ENCODE data around the gene KPNA2.
"Not testable (repeated sequence)": the region's sequence is repeated elsewhere in the genome, so short reads cannot be mapped to it uniquely, and the experiment has no call there.

- TF ChIP-seq REST (IDR thresholded peaks at IDR 0.05; ENCODE audit: insufficient replicate concordance, low read depth); CTCF (IDR thresholded peaks at IDR 0.05; ENCODE audit: insufficient read depth, low read length); POLR2AphosphoS5 (IDR thresholded peaks at IDR 0.05; ENCODE audit: low read depth); GABPA (IDR thresholded peaks at IDR 0.05; ENCODE audit: low read depth); SPI1 (IDR thresholded peaks at IDR 0.05; ENCODE audit: borderline replicate concordance, low read depth): not testable (repeated sequence)
Measured at GRCh38 chr17:67996301-67997171, 39.0 kb upstream of the KPNA2 start, which contains the start of gene C17orf58.

Data from HL-60 (cell line).